HUDEP-2 (cell line): Measurements from ENCODE around the gene SLC16A3.
"Not testable (repeated sequence)": the region's sequence is repeated elsewhere in the genome, so short reads cannot be mapped to it uniquely, and the experiment has no call there.

Experiments used
- DNase-seq, 76 experiments: peaks; one replicate each; lab custom pipeline; 2025; ENCODE audit not compliant: unreplicated experiment in 76 of 76; lab: John Stamatoyannopoulos, UW

Gene SLC16A3

DNA sequence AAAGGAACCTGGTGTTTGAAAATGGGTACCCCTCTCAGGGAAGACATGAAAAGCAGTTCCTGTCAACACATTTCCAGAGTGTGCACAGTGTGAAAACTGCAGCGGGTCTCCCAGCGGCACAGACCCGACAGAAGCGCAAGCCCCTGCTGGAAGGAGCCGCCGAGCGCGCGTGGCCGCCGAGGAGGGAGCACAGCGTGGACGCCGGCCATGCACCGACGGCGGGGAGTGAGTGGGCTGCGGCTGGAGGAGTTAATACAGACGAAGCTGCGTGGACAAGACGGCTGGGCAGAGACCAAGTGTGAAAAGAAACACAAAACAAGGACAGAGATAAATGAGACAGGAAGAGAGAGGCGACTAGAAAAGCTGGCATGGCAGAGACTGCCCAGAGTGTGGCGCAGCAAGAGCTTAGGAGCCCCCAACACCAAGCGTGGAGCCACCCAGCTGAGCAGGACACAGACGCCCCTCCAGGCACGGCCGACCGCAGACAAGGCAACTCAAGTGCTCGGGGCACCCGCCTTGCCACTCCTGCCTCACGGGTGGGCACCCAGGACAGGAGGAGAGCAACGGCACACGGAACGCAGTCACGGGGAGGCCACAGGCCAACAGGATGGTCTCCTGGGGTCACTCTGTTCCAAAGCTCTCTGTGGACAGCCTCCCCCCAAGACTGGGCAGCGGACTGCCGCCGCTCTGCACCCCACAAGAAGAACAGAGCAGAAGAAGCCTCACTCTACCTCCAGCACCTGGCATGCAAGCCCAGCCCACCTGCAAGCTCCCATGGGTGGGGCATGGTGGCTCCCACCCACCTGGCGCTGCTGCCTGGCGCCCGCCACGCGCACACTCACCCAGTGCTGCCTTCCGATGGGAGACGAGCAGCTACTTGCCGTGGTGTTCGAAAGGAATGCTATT is 16.5 kb downstream of the SLC16A3 start:
- DNase-seq = no peak

DNA sequence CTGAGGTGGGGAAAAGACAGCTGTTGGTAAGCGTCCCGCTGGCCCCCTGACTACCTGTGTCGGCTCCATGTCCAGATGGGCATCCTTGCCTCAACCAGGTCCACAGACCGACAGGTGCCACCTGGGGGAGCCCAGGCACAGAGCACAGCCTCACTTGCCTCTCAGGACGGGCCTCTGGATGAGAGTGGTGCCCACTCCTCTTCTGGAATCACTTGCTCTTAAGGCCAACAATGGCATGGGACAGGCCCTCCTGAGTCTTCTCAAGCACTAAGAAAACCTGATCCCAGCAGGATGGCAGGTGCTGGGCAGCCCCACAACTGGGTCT is 17.2 kb downstream of the SLC16A3 start:
- DNase-seq = no peak

DNA sequence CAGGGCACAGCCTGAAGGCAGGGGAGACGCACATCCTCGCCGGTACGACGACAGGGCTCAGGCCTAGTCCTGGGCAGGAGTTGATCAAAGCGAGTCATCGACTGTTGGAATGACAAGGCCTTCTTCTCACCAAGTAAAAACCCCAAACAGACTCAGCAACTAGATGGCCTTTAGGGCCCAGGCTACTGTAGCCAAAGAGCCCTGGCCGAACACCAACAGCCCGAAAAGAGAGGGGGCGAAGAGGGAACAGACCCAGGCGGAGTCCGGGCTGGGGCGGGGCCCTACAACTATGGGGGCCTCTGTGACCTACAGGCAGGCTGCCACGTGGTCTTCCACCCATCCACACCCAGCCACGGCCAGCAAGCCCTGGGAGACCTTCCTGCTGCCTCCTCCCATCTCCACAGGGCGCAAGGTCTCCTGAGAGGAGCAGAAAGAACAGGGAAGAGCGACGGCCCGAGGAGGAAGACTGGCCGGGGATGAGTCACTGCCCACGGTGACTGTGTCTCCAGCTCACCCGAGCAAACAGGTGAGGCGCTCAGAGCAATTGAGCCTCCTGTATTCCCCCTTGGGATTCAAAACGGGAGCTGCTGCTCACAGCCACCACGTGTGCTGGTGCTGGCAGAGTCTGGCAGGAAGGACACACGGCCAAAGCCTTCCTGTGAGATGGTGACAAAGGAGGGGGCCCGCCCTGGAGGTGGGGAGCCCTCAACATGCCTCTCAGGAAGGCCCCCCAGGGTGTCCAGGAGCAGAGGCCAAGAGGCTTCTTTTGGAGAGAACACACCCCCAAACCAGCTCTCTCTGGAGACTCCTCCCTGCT is 17.7 kb downstream of the SLC16A3 start:
- DNase-seq = peak in 1 of 76 experiments; percentile 5

DNA sequence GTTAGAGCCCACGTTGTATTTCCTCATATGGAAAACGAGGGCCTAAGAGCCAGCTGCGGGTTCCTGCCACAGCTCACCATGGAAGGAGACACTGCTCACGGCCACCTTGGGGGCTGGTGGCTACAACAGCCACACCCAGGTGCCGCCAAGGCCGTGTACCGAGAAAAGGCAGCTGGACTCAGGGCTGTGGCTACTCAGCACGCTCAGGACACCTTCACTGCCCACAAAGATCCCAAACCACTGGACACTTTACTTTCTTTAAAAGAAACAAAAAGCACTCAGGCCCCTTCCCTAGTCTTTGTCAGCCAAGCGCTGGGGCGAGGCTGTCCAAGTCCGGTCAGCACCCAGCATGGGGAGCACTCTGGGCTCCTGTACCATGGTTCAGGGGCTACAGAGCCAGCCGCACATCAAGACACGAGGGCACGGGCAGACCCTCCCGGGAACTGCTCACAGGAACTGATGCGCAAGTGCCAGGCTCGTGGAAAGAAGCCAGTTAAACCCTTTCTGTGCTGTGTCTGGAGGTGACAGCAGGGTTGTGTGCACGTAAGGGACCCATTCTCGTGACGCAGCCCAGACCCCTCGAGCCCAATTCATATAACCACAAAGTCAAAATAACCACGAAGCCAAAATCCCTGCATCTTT is 18.5 kb downstream of the SLC16A3 start:
- no peak for DNase-seq

DNA sequence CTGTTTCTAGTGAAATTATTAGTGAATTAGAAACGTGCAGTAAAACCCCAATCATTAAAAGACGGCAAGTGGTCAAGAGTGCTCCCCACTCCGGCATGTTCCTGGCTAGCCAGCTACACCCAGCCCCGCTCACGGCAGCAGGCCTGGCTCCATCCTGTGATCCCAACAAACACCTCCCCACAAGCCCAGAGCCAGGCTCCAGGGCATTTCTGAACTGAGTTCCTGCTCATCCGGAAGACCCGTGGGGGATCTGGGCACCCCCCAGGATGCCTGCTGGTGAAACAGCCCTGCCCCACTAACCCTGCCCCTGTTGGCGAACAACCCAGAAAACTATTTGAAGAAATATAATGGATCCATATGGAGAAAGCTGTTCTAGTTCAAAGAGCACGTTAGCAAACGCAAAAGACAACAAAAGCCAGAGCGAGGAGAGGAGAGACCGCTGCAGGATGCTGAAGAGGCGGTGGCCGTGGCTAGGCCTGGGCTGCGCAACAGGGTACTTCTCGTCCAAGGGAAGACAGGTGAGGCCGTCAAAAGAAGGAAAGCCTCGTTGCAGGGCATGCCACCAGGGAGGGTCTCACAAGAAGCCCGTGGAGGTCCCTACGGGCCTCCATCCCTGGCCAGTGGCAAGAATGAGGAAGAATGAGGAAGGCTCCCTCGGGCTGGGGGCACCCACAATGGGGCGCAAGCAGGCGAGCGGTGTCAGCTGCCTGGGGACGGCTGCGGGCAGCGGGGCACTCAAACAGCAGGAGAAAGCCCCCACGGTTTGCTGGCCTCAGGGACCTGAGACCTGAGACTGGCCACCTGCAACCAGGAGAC is 19.2 kb downstream of the SLC16A3 start:
- no peak for DNase-seq

DNA sequence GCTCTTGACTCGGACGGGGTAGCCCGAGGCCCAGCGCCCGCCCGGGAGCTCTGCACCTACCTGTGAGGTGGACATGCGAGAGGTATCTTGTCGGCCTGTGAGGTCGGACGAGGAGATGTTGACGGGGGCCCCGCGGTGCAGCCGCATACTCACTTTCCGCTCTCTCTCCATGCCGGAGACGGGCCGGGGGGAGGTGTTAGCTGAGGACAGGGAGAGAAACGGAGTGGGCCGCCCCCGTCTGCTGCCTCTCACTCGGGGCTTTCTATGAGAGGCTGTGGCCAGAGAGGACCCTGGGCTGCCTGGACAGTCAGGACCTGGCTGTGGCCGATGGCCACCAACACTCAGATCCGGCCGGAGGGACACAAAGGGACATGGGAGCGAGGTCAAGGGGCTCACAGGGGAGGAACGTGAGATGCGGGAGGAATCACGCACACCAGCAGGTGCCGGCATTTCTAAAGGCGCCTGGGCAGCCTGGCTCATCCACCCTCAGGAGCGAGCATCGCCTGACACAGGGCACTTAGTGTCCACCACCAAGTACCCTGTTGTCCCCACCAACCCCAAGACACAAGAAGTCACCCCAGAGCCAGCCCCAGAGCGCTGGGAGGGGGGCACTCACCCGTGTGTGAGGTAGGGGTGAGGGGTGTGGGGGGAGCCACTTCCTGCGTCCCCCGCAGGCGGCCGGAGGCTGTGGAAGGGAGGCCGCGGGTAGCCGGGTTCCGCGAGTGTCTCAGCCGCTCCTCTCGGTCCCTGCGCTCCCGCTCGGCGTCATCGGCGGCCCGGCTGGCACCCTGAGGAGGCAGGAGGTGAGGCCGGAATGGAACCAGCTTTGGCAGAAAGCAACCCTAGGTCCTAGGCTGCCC is 20.2 kb downstream of the SLC16A3 start:
- DNase-seq = no peak

DNA sequence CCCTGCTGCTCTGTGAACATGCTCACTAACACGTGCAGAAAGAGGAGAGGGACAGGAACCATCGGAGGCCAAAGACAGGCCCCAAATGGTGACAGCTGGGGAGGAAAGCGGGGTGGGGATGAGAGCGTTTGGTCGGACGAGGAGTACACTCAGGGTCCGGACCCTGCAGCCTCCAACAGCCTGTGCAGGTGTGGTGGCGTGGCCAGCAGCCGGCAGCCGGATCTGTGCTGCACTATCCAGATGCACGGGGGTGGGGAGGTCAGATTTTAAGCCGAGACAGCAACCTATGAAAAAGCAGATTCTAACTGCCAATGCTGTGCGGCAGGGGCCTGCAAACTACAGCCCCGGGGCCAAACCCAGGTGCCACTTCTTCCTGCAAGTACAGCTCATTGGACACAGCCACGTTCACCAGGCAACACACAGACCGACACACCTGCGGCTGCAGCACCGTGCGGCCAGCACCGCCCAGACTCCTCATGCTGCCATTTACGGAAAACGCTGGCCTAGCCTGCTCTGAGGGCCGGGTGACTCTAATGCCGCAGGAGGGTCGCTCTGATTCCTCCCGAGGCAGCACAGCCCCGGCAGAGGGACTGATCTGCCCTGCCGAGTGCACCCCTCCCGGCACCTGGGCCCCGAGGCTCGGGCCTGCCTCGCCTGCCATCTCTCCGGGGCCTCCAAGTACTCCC is 21.2 kb downstream of the SLC16A3 start:
- no peak for DNase-seq

DNA sequence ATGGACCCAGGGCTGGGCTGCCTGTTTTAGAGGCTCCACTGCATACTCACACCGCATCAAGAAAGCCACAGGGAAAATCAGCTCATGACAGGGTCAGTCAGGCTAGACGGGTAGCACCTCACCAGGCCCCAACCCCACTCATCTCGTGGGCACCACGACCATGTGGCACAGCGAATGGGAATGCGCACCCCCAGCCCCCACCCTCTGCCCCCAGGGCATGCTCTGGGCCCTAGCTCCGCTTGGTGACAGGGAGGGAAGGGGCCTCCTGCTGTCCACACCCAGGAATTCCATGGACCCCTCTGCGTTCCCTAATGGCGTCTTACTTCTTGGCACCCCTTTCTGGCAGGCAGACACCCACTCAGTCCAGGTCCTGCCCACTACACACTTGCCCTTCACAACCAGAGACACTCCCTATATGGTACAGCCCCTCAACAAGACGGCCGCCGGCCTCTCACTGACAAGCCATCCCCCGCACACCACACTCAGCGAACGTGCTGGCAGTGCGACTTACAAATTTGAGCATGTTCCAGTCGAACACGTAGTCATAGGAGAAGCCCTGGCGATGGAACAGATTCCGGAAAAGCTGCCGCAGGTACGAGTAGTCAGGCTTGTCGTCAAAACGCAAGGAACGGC is 22.1 kb downstream of the SLC16A3 start:
- no peak for DNase-seq

DNA sequence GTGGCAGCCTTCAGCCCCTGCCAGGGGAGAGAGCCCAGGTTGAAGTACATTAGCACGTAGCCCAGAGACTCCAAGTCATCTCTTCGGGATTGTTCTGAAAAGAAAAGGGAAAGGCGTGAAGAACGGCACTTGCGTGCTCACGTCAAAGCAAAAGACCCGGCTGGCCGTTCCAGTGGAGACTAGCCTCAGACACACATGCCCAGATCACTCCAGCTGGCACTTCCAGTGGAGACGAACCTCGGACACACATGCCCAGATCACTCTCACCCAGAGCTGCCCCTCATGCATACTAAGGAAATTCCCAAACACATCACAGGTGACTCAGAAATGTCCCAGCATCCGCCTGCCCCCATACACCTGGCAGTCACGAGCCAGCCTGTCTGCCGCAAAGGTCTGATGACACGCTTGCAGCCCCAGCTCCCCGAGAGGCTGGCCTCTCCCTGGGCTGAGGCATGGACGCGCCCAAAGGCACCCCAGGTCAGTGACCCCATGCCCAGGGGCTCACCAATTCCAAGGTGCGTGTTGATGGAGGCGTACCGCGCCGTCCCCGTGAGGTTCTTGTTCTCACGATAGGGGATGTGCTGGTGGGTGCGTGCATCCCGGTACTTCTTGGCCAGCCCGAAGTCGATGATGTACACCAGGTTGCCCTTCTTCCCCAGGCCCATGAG is 23.8 kb downstream of the SLC16A3 start:
- no peak for DNase-seq

DNA sequence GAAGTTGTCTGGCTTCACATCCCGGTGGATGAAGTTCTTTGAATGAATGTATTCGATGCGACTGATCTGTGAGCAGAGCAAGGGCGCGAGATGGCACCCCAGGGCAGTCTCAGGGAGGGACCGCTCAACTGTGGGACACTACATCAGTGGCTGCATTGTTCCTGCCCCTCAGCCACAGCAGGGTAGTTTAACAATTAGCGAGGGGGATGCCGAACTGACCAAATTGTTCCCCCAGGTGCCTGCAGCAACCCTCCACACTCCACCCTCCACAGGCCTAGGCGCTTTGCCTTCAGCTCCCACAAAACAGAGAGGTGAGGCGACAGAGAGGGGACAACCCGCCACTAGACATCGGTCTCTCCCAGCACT is 24.3 kb downstream of the SLC16A3 start:
- no peak for DNase-seq

DNA sequence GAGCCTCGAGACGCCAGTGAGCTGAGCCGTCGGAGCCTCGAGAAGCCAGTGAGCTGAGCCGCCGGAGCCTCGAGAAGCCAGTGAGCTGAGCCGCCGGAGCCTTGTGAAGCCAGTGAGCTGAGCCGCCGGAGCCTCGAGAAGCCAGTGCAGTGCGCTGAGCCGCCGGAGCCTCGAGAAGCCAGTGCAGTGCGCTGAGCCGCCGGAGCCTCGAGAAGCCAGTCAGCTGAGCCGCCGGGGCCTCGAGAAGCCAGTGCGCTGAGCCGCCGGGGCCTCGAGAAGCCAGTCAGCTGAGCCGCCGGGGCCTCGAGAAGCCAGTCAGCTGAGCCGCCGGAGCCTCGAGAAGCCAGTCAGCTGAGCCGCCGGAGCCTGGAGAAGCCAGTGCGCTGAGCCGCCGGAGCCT is 25.3 kb downstream of the SLC16A3 start:
- DNase-seq = not testable (repeated sequence)

DNA sequence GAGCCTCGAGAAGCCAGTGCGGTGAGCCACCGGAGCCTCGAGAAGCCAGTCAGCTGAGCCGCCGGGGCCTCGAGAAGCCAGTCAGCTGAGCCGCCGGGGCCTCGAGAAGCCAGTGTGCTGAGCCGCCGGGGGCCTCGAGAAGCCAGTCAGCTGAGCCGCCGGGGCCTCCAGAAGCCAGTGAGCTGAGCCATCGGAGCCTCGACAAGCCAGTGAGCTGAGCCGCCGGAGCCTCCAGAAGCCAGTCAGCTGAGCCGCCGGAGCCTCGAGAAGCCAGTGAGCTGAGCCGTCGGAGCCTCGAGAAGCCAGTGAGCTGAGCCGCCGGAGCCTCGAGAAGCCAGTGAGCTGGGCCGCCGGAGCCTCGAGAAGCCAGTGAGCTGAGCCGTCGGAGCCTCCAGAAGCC is 25.9 kb downstream of the SLC16A3 start:
- not testable (repeated sequence) for DNase-seq

DNA sequence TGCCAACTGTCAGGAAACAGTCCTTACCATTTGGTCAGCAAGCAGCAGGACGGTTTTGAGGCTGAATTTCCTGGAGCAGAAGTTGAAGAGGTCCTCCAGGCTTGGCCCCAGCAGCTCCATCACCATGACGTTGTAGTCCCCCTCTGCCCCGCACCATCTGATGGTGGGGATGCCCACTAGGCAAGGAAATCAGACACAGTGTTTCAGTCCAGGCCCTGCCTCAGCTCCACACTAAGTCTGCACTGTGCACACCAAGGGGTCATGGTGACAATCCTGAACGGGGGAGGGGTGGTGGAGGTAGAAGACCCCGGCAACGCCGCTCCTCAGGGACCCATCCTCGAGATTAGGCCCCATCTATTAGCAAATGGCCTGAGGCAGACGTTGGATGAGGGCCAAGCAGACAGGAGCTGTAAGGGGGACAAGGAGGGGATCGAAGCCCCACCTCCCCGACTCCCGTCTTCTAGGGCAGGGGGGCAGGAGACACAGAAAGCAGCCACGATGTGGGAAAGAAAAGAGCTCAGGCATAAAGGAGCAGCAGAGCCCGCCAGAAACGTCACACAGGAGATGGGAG is 26.6 kb downstream of the SLC16A3 start:
- no peak for DNase-seq

DNA sequence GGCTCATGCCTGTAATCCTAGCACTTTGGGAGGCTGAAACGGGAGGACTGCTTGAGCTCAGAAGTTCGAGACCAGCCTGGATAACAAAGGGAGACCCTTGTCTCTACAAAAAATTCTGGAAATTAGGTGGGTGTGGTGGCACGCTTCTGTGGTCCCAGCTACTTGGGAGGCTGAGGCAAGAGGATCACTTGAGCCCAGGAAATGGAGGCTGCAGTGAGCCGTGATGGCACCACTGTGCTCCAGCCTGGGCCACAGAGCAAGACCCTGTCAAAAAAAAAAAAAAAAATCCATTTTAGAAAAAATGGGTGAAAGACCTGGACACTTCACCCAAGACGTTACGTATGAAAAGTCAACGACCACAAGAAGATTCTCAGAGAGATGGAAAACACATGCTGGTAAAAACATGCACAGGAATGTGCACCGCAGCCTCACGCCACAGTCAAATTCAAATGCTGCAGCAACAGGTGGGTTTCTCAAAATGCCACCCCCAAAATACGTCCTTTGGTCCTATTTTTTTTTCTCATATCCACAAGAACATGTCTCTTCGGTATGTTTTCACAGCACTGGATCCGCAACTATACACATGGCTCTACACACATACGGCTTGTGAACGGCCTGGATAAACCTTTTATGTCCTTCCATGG is 27.5 kb downstream of the SLC16A3 start:
- DNase-seq = no peak

DNA sequence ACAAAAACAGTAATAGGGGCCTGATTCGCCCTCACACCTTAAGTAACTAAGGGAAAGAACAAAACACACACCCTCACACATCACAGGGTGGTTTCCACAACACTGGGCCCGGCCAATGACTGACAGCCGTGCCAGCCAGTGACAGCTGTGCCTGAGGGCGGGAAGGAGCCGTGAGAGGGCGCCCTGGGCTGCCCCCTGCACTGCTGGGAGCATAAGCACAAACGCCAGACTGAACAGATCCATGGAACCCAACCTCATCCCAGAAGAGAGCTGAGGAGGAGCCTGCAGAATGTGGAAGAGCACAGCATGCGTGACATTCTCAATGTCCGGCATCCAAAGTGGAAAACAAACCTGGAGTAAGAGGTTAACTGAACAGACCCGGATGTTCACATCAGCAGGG is 28.6 kb downstream of the SLC16A3 start:
- DNase-seq = peak in 19 of 76 experiments; percentile 4 to 62 (median 26)

DNA sequence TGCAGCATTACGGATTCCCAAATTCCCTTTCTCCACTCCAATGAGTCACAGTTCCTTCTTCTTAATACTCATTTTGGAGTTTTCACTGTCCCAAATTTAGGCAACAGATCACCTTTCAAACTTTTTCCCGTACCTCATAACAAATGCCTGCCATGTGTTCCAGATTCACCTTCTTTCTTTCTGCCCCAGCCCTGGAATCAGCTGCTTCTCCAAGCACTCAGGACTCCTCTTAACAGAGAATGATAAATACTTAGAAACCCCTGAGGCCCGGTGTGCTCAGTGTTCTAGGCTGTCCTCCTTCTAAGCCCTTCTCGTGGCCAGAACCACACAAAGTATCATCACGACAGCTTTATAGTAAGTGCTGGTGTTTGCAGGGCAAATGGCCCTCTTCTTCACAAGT is 29.7 kb downstream of the SLC16A3 start:
- no peak for DNase-seq
